Neural cell (in vitro differentiated cells): ENCODE measurements around the gene MAP7D1.

ENCODE experiments used
- CTCF ChIP-seq: fragments of 450-650 bp; IDR thresholded peaks from 2 replicates; pipeline ENCODE4 v1.5.1; 2014; ENCODE audit warnings: antibody characterized with exemption, mild to moderate bottlenecking, moderate library complexity; ENCODE audit not compliant: poor library complexity, severe bottlenecking
- POLR2AphosphoS5 ChIP-seq: IDR thresholded peaks from 2 replicates; pipeline ENCODE4 v1.6.1; 2012
- RAD21 ChIP-seq: fragments of 450-650 bp; conservative IDR thresholded peaks from 2 replicates; pipeline ENCODE4 v1.6.1; 2014; ENCODE audit warnings: antibody characterized with exemption, mild to moderate bottlenecking, moderate library complexity

GRCh38 chr1:36135330-36135667 lies 20.7 kb upstream of the MAP7D1 start:
- TF ChIP-seq CTCF (no peak), POLR2AphosphoS5 (no peak), RAD21 (no peak)
